Panc1 (cell line): ENCODE measurements around the gene MKKS. TPM values are rescaled to one million over a fixed set of nuclear protein-coding genes. Genes with fewer than 3 reads are reported as not detected.

ENCODE experiments used
- ATAC-seq: fragments of 200-7000 bp; cut with Tn5 transposase; 2 replicates; pipeline ENCODE4 v1.9.1; 2020; ENCODE audit warnings: mild to moderate bottlenecking, moderate library complexity
- BruUV-seq: library from RNA; stranded (reverse); fragments of 400-500 nt; replicated peaks from 2 replicates; lab custom pipeline; 2021; lab: Mats Ljungman, UMichigan
- CTCF ChIA-PET: fragments of 300-600 bp; sonication (Branson Sonifier 250); formaldehyde crosslinking; loops from one replicate; lab custom pipeline; 2022; ENCODE audit warnings: antibody characterized with exemption; lab: Charles Lee
- POLR2A ChIA-PET: fragments of 300-600 bp; sonication (Branson Sonifier 250); formaldehyde crosslinking; loops from one replicate; lab custom pipeline; 2022; ENCODE audit warnings: antibody characterized with exemption; lab: Charles Lee
- DNase-seq: peaks from one replicate; pipeline ENCODE4 v3.0.0-alpha.2; 2010; ENCODE audit warnings: low read depth, low spot score
- H3K27ac ChIP-seq: 2 replicates; pipeline ENCODE4 v1.5.1; 2011; ENCODE audit warnings: mild to moderate bottlenecking, low read length, inconsistent platforms
- H3K27me3 ChIP-seq: fragments of 200-500 bp; sonication (Bioruptor generic); 2 replicates; pipeline ENCODE4 v1.6.0; 2014; ENCODE audit warnings: low read length, inconsistent platforms; ENCODE audit not compliant: control insufficient read depth, insufficient read depth
- H3K36me3 ChIP-seq: fragments of 200-500 bp; sonication (Bioruptor generic); 2 replicates; pipeline ENCODE4 v1.5.1; 2014; ENCODE audit warnings: inconsistent platforms, mild to moderate bottlenecking, low read length, moderate library complexity; ENCODE audit not compliant: control insufficient read depth, insufficient read depth
- H3K4me1 ChIP-seq: 2 replicates; pipeline ENCODE4 v1.5.1; 2011; ENCODE audit warnings: inconsistent platforms, mild to moderate bottlenecking, low read length, moderate library complexity; ENCODE audit not compliant: control insufficient read depth, insufficient read depth
- H3K4me3 ChIP-seq, 2 experiments: 2 replicates each; pipeline ENCODE4 v1.5.1; 2011 to 2012; ENCODE audit warnings: low read depth in 2 of 2, low read length in 2 of 2, mild to moderate bottlenecking in 2 of 2, inconsistent platforms in 1 of 2, moderate library complexity in 1 of 2
- H3K9me3 ChIP-seq: fragments of 200-500 bp; sonication (Bioruptor generic); 2 replicates; pipeline ENCODE4 v1.5.1; 2014; ENCODE audit warnings: low read depth, mild to moderate bottlenecking, inconsistent platforms, low read length, moderate library complexity; ENCODE audit not compliant: control insufficient read depth, insufficient read depth
- CTCF ChIP-seq: fragments of 450-650 bp; IDR thresholded peaks from 2 replicates; pipeline ENCODE4 v1.5.1; 2017; ENCODE audit warnings: mild to moderate bottlenecking
- POLR2AphosphoS5 ChIP-seq: IDR thresholded peaks from 2 replicates; pipeline ENCODE4 v1.6.1; 2012; ENCODE audit warnings: mild to moderate bottlenecking, low read depth, low read length, moderate library complexity
- REST ChIP-seq, 2 experiments: IDR thresholded peaks; 2 replicates each; pipeline ENCODE4 v1.6.1; 2011 to 2012; ENCODE audit warnings: low read depth in 2 of 2, control low read depth in 1 of 2, low read length in 1 of 2, mild to moderate bottlenecking in 1 of 2, moderate library complexity in 1 of 2; ENCODE audit not compliant: insufficient read depth in 1 of 2
- SIN3A ChIP-seq: IDR thresholded peaks from 2 replicates; pipeline ENCODE4 v1.6.1; 2012; ENCODE audit warnings: low read depth, mild to moderate bottlenecking, low read length, moderate library complexity, borderline replicate concordance; ENCODE audit not compliant: insufficient read depth
- TCF7L2 ChIP-seq: IDR thresholded peaks from 2 replicates; pipeline ENCODE4 v1.6.1; 2011; ENCODE audit warnings: mild to moderate bottlenecking, low read depth, low read length, inconsistent platforms
- in situ Hi-C: cut with HindIII; loops from 2 replicates; pipeline ENCODE4 v1.10.0; 2016; ENCODE audit warnings: low sequenced_read_pairs, low pct_unique_long_range_greater_than_20kb
- intact Hi-C: fragments of 100-400 bp; cut with micrococcal nuclease; formaldehyde crosslinking; loops from one replicate; pipeline ENCODE4 v1.10.0; 2022; ENCODE audit not compliant: unreplicated experiment
- total RNA-seq: library from RNA; stranded (reverse); gene quantifications from one replicate; pipeline ENCODE4 v1.2.1, GENCODE V29; 2021; ENCODE audit not compliant: unreplicated experiment

The MKKS gene
- total RNA-seq, 1 experiment from 2014 or later: 15.6 TPM

- DNase-seq: no peak
- intact Hi-C loops: loop anchor here (10.0 kb wide), 1 partner anchor 808 kb away; no protein-coding TSS in a partner anchor
- H3K36me3 ChIP-seq: no peaks in the 10 kb centered on the region
- no peak overlapping the region for H3K27ac ChIP-seq
- H3K4me1 ChIP-seq: no peaks in the 10 kb centered on the region
- in situ Hi-C loops: no loop called here
- H3K9me3 ChIP-seq: no peaks in the 10 kb centered on the region
- POLR2A ChIA-PET: no interaction called here
- CTCF ChIA-PET: no interaction called here
- ATAC-seq: no peak
- no TSS peak for BruUV-seq
- no peak overlapping the region for H3K4me3 ChIP-seq
- no peaks in the 10 kb centered on the region for H3K27me3 ChIP-seq
- TF ChIP-seq TCF7L2: no peak
- TF ChIP-seq POLR2AphosphoS5: no peak
- no peak for TF ChIP-seq CTCF
- no peak for TF ChIP-seq REST (IDR thresholded peaks at IDR 0.05; ENCODE audit: insufficient read depth in 1 of 2, low read depth in 2 of 2, low read length in 1 of 2)
- TF ChIP-seq SIN3A: no peak
Observed at GRCh38 chr20:10466325-10466724, 32.3 kb upstream of the MKKS start.

GRCh38 chr20:10465135-10465534 lies 31.1 kb upstream of the MKKS start:
- ChIA-PET POLR2A (no interaction called here), CTCF (no interaction called here)
- in situ Hi-C loops: no loop called here

More at GRCh38 chr20:10465135-10465534, 31.1 kb upstream of the MKKS start:
- Histone ChIP-seq H3K4me3 (no peak overlapping the region), H3K27me3 (no peaks in the 10 kb centered on the region), H3K9me3 (no peaks in the 10 kb centered on the region), H3K36me3 (no peaks in the 10 kb centered on the region), H3K27ac (no peak overlapping the region), H3K4me1 (no peaks in the 10 kb centered on the region)
- TF ChIP-seq POLR2AphosphoS5 (no peak), CTCF (no peak), TCF7L2 (no peak), REST (IDR thresholded peaks at IDR 0.05; ENCODE audit: insufficient read depth in 1 of 2, low read depth in 2 of 2, low read length in 1 of 2) (no peak), SIN3A (no peak)
- DNase-seq: no peak
- intact Hi-C loops: loop anchor here (10.0 kb wide), 1 partner anchor 810 kb away; no protein-coding TSS in a partner anchor
- BruUV-seq: no TSS peak
- ATAC-seq: no peak
